GM21526 (cell line): Measurements from ENCODE around the gene GAS2L2.

Source experiments
- ATAC-seq: cut with Tn5 transposase; IDR thresholded peaks from one replicate; pipeline ENCODE4 v1.9.1; 2021; ENCODE audit warnings: moderate library complexity; ENCODE audit not compliant: unreplicated experiment, low FRiP score

Gene GAS2L2

DNA sequence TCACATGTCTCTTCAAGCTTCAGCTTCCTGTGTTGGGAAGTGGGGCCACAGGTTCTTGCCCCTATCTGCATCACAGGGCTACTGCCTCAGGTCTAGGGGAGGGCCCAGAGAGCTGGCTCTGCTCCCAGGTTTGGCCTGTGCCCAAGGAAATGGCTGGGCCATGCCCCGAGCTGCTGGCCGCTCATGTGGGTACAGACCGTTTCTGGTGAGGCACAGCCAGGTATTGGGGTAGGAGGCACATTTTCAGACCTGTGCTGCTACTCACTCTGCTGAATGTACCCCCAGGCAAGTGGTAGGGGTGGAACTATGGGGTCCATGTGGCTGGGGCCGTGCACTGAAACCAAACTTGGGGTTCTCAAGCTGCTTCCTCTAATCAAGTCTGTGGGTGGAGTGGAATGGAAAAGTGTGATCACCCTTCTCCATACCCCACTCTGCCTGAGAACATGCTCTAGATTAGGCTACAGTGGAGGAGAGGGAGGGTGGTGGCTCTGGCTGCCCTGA lies 4.6 kb downstream of the GAS2L2 start:
- no peak for ATAC-seq

- no peak for ATAC-seq
Measured at GRCh38 chr17:35747540-35748017, 5.5 kb downstream of the GAS2L2 start.

GRCh38 chr17:35745749-35746320 lies 7.2 kb downstream of the GAS2L2 start:
- ATAC-seq = no peak

DNA sequence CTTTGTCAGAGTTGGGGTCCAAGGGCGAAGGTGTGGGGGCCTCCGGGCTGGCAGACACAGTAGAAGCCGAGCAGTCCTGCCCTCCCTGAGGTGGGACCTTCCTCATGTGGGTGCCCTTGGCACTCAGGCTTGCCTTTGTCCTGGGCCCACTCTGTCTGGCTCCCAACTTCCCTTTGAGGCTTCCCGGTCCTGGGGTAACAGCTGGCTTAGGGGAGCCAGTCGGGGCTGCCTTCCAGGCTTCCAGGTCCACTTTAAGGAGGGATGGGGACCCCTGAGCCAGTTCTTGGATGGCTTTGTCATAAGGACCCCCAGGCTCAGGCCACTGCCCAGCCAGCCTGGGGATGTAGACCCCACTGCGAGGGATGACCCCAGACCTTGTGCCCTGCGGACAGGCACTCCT lies 7.8 kb downstream of the GAS2L2 start:
- ATAC-seq = no peak

DNA sequence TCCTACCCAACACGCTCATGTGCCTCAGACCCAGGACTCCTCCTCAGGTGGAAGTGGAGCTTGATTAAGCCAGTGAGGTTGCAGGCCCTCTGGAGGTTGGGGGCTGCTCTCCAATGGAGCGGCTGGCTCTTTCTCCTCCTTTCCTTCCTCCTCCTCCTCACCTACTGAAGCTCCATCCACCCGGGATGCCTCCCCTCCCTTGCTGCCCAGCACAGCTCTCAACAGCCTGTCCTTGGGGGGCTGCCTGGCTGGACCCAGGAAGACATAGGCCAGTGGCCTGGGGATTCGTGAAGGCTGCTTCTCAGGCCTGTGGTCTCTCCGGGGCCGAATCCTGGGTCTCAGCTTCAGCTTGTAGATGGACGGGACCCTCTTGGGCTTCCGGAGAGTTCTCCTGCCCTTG lies 8.2 kb downstream of the GAS2L2 start:
- no peak for ATAC-seq

DNA sequence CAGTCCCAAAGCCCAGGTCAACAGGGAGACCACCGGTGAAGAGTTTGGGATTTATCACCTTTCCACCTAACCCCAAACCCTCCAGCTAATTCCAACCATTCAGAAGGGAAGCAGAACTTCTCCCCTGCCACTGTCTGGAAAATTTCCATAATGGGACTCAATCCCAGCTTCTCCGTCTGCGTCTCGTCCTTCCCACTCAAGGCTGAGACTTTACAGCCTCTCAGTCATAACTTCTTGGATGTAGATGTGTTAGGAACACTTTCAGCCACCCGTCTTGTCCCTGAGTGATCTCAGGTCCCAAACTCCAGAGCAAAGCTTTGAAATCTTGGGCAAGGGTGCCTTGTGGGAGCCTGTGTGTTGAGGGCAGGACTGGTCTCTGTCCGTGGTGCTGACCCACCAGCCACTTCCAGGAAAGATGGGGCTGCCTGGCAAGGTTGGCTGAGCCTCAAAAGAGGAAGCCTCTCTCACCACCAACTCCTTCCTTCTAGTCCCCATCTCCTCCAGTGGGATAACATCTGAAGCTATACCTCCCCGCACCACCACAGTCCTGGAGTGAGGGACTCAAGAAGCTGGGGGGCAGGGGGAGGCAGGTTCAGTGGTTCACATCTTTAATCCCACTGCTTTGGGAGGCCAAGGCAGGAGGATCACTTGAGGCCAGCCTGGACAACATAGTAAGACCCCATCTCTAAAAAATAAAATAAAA lies 9.3 kb downstream of the GAS2L2 start:
- ATAC-seq = no peak

- no peak for ATAC-seq
Measured at GRCh38 chr17:35742896-35743477, 10.1 kb downstream of the GAS2L2 start.

- no peak for ATAC-seq
Measured at GRCh38 chr17:35742496-35742895, 10.5 kb downstream of the GAS2L2 start.

DNA sequence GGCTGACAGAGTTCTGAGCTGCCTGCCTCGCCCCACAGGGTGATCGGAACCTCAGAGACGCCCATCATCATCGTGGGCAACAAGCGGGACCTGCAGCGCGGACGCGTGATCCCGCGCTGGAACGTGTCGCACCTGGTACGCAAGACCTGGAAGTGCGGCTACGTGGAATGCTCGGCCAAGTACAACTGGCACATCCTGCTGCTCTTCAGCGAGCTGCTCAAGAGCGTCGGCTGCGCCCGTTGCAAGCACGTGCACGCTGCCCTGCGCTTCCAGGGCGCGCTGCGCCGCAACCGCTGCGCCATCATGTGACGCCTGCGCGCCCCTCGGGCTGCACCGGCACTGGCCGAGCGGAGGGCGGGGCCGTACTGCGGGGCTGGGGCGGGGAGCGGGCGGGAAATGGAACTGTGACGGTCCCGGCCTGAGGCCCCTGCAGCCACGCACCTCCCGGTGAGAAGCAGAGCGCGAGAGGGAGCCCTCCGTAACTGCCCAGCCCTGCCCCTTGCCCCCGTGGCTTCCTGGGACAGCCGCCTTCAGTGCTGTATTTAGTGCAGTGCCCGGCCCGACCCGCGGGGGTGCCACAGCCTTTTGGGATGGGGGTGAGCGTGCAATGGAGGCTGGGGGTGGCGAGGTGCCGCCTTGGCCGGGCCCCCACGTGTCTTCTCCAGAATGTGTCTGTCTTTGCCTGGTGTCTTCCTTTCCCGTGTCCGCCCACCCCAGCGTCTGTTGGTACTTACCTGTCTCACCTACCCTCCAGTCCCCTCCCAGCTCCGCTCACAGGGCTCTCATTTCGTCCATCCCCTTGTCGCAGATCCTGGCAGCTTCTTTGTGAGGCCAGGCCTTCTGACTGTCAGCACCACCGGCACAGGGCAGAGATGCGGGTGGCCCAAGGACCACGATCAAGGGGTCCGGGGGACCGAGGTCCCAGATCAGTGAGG lies 11.8 kb downstream of the GAS2L2 start:
- ATAC-seq = no peak

GRCh38 chr17:35740216-35740615 lies 12.8 kb downstream of the GAS2L2 start:
- ATAC-seq = no peak

DNA sequence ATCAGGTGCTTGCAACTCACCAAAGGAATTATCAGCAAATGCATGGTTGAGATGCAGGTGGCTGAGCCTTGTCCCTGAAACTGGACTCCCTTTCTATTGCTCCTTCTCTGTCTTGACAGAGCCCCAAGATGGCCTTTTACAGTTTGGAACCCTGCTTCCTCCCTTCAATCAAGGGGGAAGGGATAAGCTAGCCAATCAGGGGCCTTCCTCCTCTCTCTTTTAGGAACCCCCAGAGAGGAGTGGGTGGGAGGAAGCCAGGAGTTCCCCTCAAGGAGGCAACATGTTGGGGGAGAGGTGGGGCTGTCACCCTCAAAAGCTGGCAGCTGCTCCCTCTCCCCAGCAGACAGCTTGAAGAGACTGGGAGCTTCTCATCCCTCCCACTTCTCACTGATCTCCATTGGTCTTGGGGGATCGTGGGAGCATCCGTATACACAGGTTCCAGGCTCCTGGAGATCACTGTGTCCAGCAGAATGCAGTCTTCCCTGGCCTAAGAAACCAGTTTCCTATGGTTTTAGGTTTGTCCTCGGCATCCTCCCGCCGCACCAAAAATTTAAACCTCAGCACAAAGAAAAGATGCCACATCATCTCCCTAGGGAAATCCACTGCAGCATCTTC lies 14.4 kb downstream of the GAS2L2 start:
- ATAC-seq = no peak

DNA sequence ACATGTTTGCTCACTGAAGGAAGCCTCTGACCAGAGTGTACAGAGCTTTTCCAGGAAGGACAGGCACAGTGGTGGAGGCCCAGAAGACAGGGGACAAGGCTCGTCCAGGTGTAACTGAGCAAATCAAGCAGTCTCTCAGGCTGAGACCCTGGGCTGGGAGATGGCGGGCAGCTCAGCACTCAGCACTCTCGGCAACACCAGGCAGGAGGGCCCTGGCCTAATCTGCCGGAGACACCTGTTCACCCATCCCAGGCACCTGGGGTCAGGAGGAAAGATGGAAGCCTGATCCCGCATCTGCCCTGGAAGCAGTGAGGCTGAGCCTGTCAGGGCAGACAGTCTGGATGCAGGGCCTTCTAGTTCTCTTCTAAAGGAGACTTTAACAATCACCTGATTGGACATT lies 16.8 kb downstream of the GAS2L2 start:
- ATAC-seq = no peak

GRCh38 chr17:35735036-35735805 lies 17.8 kb downstream of the GAS2L2 start:
- no peak for ATAC-seq

- ATAC-seq = no peak
Measured at GRCh38 chr17:35734396-35734795, 18.6 kb downstream of the GAS2L2 start.

DNA sequence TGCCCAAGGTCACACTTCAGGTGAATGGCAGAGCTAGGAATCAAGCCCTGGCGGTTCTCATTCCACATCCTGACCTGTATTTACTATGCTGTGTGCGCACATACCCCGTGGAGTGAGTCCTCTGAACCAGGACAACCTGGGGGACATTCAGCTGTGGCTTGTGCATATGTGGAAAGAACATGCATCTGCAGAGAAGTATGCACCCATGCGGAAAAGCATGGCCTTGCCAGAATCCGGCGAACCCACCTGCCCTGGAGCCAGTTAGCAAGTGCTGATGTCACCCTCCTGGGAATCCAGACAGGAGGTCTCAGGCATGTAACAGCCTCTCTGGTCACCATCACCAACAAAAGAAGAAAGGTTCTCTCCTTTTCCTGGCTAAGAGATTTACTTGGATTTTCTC lies 19.7 kb downstream of the GAS2L2 start:
- ATAC-seq = no peak

DNA sequence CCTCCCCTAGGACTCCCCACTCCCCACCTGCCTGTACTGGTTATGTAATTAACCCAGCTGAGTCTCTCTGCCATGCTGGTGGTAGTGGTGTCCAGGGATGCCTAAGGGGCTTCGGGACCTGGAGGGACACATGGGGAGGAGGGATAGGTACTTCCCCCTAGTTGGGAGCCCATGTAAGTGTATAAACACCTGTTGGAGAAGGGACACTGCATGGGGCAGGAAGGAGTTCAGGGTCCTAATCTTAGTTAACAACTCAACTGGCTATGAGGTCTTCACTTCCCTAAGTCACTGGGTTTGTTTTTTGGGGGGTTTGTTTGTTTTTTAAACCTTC lies 20.3 kb downstream of the GAS2L2 start:
- ATAC-seq = no peak

GRCh38 chr17:35731917-35732805 lies 20.9 kb downstream of the GAS2L2 start:
- ATAC-seq = no peak

DNA sequence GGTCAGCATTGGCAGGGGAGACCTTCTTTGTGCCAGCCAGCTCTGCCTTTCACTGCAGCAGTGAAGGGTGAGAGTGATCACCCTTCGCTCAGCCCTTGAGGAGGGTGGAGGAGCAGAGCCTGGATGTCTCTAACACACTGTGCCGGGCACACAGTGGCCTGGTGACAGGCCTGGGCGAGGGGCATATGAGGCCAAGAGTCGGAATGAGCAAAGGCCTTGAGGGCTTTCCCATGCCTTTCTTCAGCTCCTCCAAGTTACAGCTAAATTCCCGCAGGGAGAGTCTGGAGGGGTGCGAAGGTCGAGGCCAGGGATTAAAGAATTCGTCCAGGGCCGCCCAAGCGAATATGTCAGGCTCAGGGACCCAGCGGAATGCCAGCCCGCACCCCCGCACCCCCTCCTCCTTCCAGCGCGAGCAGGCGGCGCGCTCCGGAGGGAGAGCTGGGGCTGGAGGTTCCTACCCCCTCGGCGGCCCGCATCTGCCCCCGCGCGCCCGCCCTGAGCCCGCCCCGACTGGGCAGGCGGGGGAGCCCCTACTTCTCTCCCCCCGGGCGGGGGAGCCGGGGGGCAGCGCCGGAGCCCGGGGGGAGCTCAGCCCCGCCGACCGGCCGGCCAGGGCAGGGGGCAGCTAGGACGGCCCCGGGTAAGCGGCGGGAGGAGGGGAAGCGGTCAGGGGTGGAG lies 21.7 kb downstream of the GAS2L2 start, which contains the start of gene RASL10B:
RASL10B (plus strand) TSS at position 401 of the 678 bp plus-strand sequence. CDS start 3,546 bp downstream, outside the sequence.
- no peak for ATAC-seq
